Prostate gland (tissue), 2 donors: ENCODE measurements around the gene ADRA2A.

ENCODE experiments used
- CTCF ChIP-seq, 4 experiments: fragments of 200-600 bp in 2 of 4; fragments of 450-650 bp in 2 of 4; sonication (generic) in 2 of 4; IDR thresholded peaks; 1 replicate in 3 of 4; 2 replicates in 1 of 4; pipeline ENCODE4 v1.5.1; 2016 to 2019; ENCODE audit warnings: antibody characterized with exemption in 4 of 4, mild to moderate bottlenecking in 2 of 4, moderate library complexity in 2 of 4
- POLR2A ChIP-seq: fragments of 450-650 bp; IDR thresholded peaks from one replicate; pipeline ENCODE4 v1.6.1; 2016; ENCODE audit warnings: antibody characterized with exemption, mild to moderate bottlenecking
- POLR2AphosphoS5 ChIP-seq: sonication (generic); formaldehyde crosslinking; IDR thresholded peaks from one replicate; pipeline ENCODE4 v1.6.1; 2017; ENCODE audit warnings: antibody characterized with exemption

- TF ChIP-seq CTCF (IDR thresholded peaks at IDR 0.05) (no peak), POLR2AphosphoS5 (no peak), POLR2A (no peak)
These were observed 45.3 kb downstream of the ADRA2A start for GRCh38 chr10:111122127-111122526.
